Heart left ventricle (tissue), 16 donors: ENCODE data around the gene PYHIN1. TPM values are rescaled to one million over a fixed set of nuclear protein-coding genes. Genes with fewer than 3 reads are reported as not detected.

Experiments
- ATAC-seq, 4 donors: fragments of 200-7000 bp; cut with Tn5 transposase; one replicate each; pipeline ENCODE4 v1.9.1; 2020 to 2022; ENCODE audit warnings: moderate library complexity in 4 of 4, mild to moderate bottlenecking in 3 of 4, moderate number of reproducible peaks in 1 of 4
- DNase-seq, 5 donors: peaks; one replicate each; pipeline ENCODE4 v3.0.0-alpha.2; 2020
- H3K27ac ChIP-seq, 12 donors: fragments of 200-600 bp; sonication (generic) in 4 of 12; one replicate each; pipeline versions ENCODE4 v1.5.0 to v1.8.0; 2016 to 2022; ENCODE audit warnings: mild to moderate bottlenecking in 2 of 12
- H3K27me3 ChIP-seq, 9 donors: fragments of 200-600 bp; sonication (generic) in 2 of 9; one replicate each; pipeline versions ENCODE4 v1.5.1 to v1.8.0; 2016 to 2022; ENCODE audit warnings: mild to moderate bottlenecking in 3 of 9
- H3K36me3 ChIP-seq, 9 donors: fragments of 200-600 bp; sonication (generic) in 2 of 9; one replicate each; pipeline versions ENCODE4 v1.5.0 to v1.8.0; 2018 to 2022; ENCODE audit warnings: mild to moderate bottlenecking in 2 of 9
- H3K4me1 ChIP-seq, 12 donors: fragments of 200-600 bp; sonication (generic) in 4 of 12; one replicate each; pipeline versions ENCODE4 v1.5.0 to v1.8.0; 2016 to 2022; ENCODE audit warnings: mild to moderate bottlenecking in 3 of 12
- H3K4me3 ChIP-seq, 12 donors: fragments of 200-600 bp; sonication (generic) in 4 of 12; one replicate each; pipeline versions ENCODE4 v1.5.0 to v1.8.0; 2017 to 2022; ENCODE audit warnings: mild to moderate bottlenecking in 9 of 12, moderate library complexity in 4 of 12
- H3K9me3 ChIP-seq, 12 donors: fragments of 200-600 bp; sonication (generic) in 4 of 12; one replicate each; pipeline versions ENCODE4 v1.5.0 to v1.8.0; 2016 to 2022; ENCODE audit warnings: mild to moderate bottlenecking in 1 of 12
- CTCF ChIP-seq, 12 donors: fragments of 200-600 bp; sonication (generic) in 4 of 12; IDR thresholded peaks; one replicate each; pipeline versions ENCODE4 v1.5.0 to v1.8.0; 2018 to 2022; ENCODE audit warnings: antibody characterized with exemption in 12 of 12, mild to moderate bottlenecking in 5 of 12
- POLR2A ChIP-seq, 2 donors: fragments of 450-650 bp; IDR thresholded peaks; one replicate each; pipeline ENCODE4 v1.6.1; 2017; ENCODE audit warnings: antibody characterized with exemption in 2 of 2, mild to moderate bottlenecking in 2 of 2, moderate library complexity in 2 of 2
- WGBS, 4 donors: extraction: QIAGEN DNeasy Blood & Tissue Kit in 2 of 4; methylation state at CpG; one replicate each; pipeline versions ENCODE4 v1.1.5 to v1.1.7; 2013 to 2018; 5-methylcytosine and 5-hydroxymethylcytosine counted together
- intact Hi-C, 10 donors: fragments of 100-400 bp; cut with DNase I; formaldehyde crosslinking; loops; one replicate each; pipeline versions ENCODE4 v1.11.1 to v1.14.2; 2022
- polyA plus RNA-seq, 2 donors: library from polyadenylated mRNA; stranded (reverse); fragments of 200-250 nt; gene quantifications; one replicate each; pipeline ENCODE4 v1.2.3, GENCODE V29; 2013
- total RNA-seq, 9 donors: library from RNA; depleted of rRNA in 2 of 9; stranded (reverse); fragments of >200 nt in 2 of 9; fragmentation: NEBNext Ultra II Directional in 3 of 9; extraction: Animal tissue kit (Norgen Biotek cat#: 25700) in 3 of 9; gene quantifications; one replicate each; pipeline versions ENCODE4 v1.1.0 to v1.2.4, GENCODE V29; 2016 to 2023
- donor health status: ischemic (EF 13 %, LVEDD 7.1; RV severe dilation, severe dysfunction).
- donor health status: healthy with polysubstance abuse.
- donor health status: DM: no; HTN: yes; CAD: no.
- donor health status: DM: no; HTN: no; CAD: no.
- donor health status: ischemic (EF 25% LVEDD 6.9; RV normal size, moderate dysfunction).
- donor health status: ischemic (EF 25% LVEDD 5.7; RV mildly dilated, moderate dysfunction).
- donor health status: healthy.
- donor health status: DM: yes; HTN: yes; CAD: no.
- donor health status: ischemic (EF 35%, LVEDD 5.7; RV mildly dilated, moderate dysfunction).
- donor health status: nonischemic (EF 11% LVEDD 7.7; RV severe dilation, severe dysfunction).
- donor health status: DM: yes; HTN: yes; CAD: no.
- donor health status: PGD.
- donor health status: ischemic (EF 29% LVEDD 5.4; RV normal size, mild dysfunction).
- donor health status: nonischemic (EF 23%, LVEDD 6.1; RV moderate dilation, normal function).

The PYHIN1 gene
- total and polyA plus RNA-seq, 11 donors, result 0.07 to 3.1 (median 0.26) TPM; not detected in 5

GRCh38 chr1:159011751-159012150 lies 80.4 kb downstream of the PYHIN1 start:
- DNase-seq (no peak), ATAC-seq (no peak)
- no peaks in the 10 kb centered on the region for H3K27me3 ChIP-seq
- peaks cover 0 to 25% (median 18%) of the 10 kb centered on the region in 9 donors for H3K36me3 ChIP-seq
- peak overlapping the region in 11 of 12 donors; percentile 37 to 82 (median 61) for H3K4me3 ChIP-seq
- H3K9me3 ChIP-seq, result no peaks in the 10 kb centered on the region
- peaks cover 0 to 68% (median 27%) of the 10 kb centered on the region in 12 donors for H3K4me1 ChIP-seq
- TF ChIP-seq POLR2A (IDR thresholded peaks at IDR 0.05) (no peak), CTCF (IDR thresholded peaks at IDR 0.05) (no peak)
- peak overlapping the region in 11 of 12 donors; percentile 2 to 99 (median 84) for H3K27ac ChIP-seq
- intact Hi-C loops, result loop anchor here in 3 of 10 donors (5.0 to 10.0 kb wide), 3 partner anchors 53 to 913 kb away; partner anchors contain the start of gene TAGLN2 (in 1 of the 3)

- Histone ChIP-seq H3K27ac (peak overlapping the region; percentile 2 to 99 (median 83)), H3K4me3 (peak overlapping the region; percentile 0 to 82 (median 60)), H3K27me3 (no peaks in the 10 kb centered on the region), H3K9me3 (no peaks in the 10 kb centered on the region), H3K36me3 (peaks cover 0 to 32% (median 26%) of the 10 kb centered on the region in 9 donors), H3K4me1 (peaks cover 0 to 68% (median 29%) of the 10 kb centered on the region in 12 donors)
- peak in 1 of 5 donors; percentile 34 for DNase-seq
- intact Hi-C loops, result loop anchor here in 3 of 10 donors (5.0 to 10.0 kb wide), 3 partner anchors 52 to 912 kb away; partner anchors contain the start of gene TAGLN2 (in 1 of the 3)
- no peak for TF ChIP-seq CTCF (IDR thresholded peaks at IDR 0.05)
- TF ChIP-seq POLR2A (IDR thresholded peaks at IDR 0.05), result peak in 1 of 2 donors; percentile 21
- ATAC-seq, result peak in 2 of 4 donors; percentile 23 to 28
- 34 to 48% (median 46%) methylated on average over 6 of the region's 6 CpGs for WGBS, 4 donors
Observed at GRCh38 chr1:159012495-159012894, 81.1 kb downstream of the PYHIN1 start.

- intact Hi-C loops, result loop anchor here in 3 of 10 donors (5.0 to 10.0 kb wide), 3 partner anchors 51 to 911 kb away; partner anchors contain the start of gene TAGLN2 (in 1 of the 3)
- 89 to 91% (median 91%) methylated on average over 3 of the region's 3 CpGs for WGBS, 4 donors
- no peak for TF ChIP-seq CTCF (IDR thresholded peaks at IDR 0.05)
- TF ChIP-seq POLR2A (IDR thresholded peaks at IDR 0.05), result no peak
Observed at GRCh38 chr1:159014003-159014571, 82.7 kb downstream of the PYHIN1 start.

GRCh38 chr1:159014851-159015250 lies 83.5 kb downstream of the PYHIN1 start:
- Histone ChIP-seq H3K4me3 (peak overlapping the region in 3 of 12 donors; percentile 9 to 82 (median 71)), H3K27me3 (no peaks in the 10 kb centered on the region), H3K4me1 (peaks cover 0 to 68% (median 27%) of the 10 kb centered on the region in 12 donors), H3K27ac (peak overlapping the region in 7 of 12 donors; percentile 28 to 99 (median 58)), H3K36me3 (peaks cover 0 to 55% (median 49%) of the 10 kb centered on the region in 9 donors), H3K9me3 (no peaks in the 10 kb centered on the region)
- DNase-seq (no peak), ATAC-seq (no peak)
- TF ChIP-seq POLR2A (IDR thresholded peaks at IDR 0.05) (no peak), CTCF (IDR thresholded peaks at IDR 0.05) (no peak)
- intact Hi-C loops, result loop anchor here in 4 of 10 donors (5.0 to 10.0 kb wide), 4 partner anchors 42 to 910 kb away; partner anchors contain the start of gene TAGLN2 (in 1 of the 4)
- WGBS, 4 donors, result 87 to 91% (median 88%) methylated on average over 3 of the region's 3 CpGs

More at GRCh38 chr1:159014003-159014571, 82.7 kb downstream of the PYHIN1 start:
- Histone ChIP-seq H3K4me1 (peaks cover 0 to 68% (median 29%) of the 10 kb centered on the region in 12 donors), H3K4me3 (peak overlapping the region in 7 of 12 donors; percentile 56 to 82 (median 71)), H3K27me3 (no peaks in the 10 kb centered on the region), H3K27ac (peak overlapping the region in 3 of 12 donors; percentile 69 to 99 (median 92)), H3K9me3 (no peaks in the 10 kb centered on the region), H3K36me3 (peaks cover 0 to 48% (median 42%) of the 10 kb centered on the region in 9 donors)
- ATAC-seq (no peak), DNase-seq (no peak)
